Spleen (tissue), 11 donors: ENCODE data around the gene ACTG1. TPM values are rescaled to one million over a fixed set of nuclear protein-coding genes. Genes with fewer than 3 reads are reported as not detected.

Experiments used
- DNase-seq: peaks from one replicate; pipeline ENCODE4 v3.0.0-alpha.2; 2020
- H3K27ac ChIP-seq, 8 donors: fragments of 200-600 bp; sonication (generic) in 7 of 8; 1 replicate in 4 of 8; 2 replicates in 4 of 8; pipeline versions ENCODE4 v1.5.0 to v1.8.0; 2016 to 2021; ENCODE audit warnings: inconsistent platforms in 4 of 8, mild to moderate bottlenecking in 4 of 8, moderate library complexity in 1 of 8
- H3K27me3 ChIP-seq, 7 donors: fragments of 200-600 bp; sonication (generic) in 6 of 7; replicated peaks in 1 of 7; 1 replicate in 4 of 7; 2 replicates in 3 of 7; pipeline versions ENCODE4 v1.5.0 to v1.8.0; 2016 to 2021; ENCODE audit warnings: inconsistent platforms in 3 of 7, mild to moderate bottlenecking in 1 of 7
- H3K36me3 ChIP-seq, 6 donors: fragments of 200-600 bp; sonication (generic) in 5 of 6; 1 replicate in 4 of 6; 2 replicates in 2 of 6; pipeline versions ENCODE4 v1.5.0 to v1.8.0; 2016 to 2021; ENCODE audit warnings: inconsistent platforms in 2 of 6
- H3K4me1 ChIP-seq, 6 donors: fragments of 200-600 bp; sonication (generic) in 5 of 6; 1 replicate in 3 of 6; 2 replicates in 3 of 6; pipeline versions ENCODE4 v1.5.0 to v1.8.0; 2016 to 2021; ENCODE audit warnings: inconsistent platforms in 3 of 6
- H3K4me3 ChIP-seq, 8 donors: fragments of 200-600 bp; sonication (generic) in 7 of 8; 1 replicate in 4 of 8; 2 replicates in 4 of 8; pipeline versions ENCODE4 v1.5.0 to v1.8.0; 2016 to 2021; ENCODE audit warnings: inconsistent platforms in 4 of 8, mild to moderate bottlenecking in 4 of 8, moderate library complexity in 2 of 8
- H3K9me3 ChIP-seq, 8 donors: fragments of 200-600 bp; sonication (generic) in 7 of 8; 1 replicate in 4 of 8; 2 replicates in 4 of 8; pipeline versions ENCODE4 v1.5.0 to v1.8.0; 2016 to 2021; ENCODE audit warnings: inconsistent platforms in 4 of 8
- CTCF ChIP-seq, 11 experiments: fragments of 200-600 bp in 7 of 11; fragments of 450-650 bp in 4 of 11; sonication (generic) in 4 of 11; IDR thresholded peaks in 8 of 11; conservative IDR thresholded peaks in 3 of 11; 1 replicate in 7 of 11; 2 replicates in 4 of 11; pipeline versions ENCODE4 v1.4.0 to v1.8.0; 2016 to 2021; ENCODE audit warnings: antibody characterized with exemption in 11 of 11, inconsistent platforms in 4 of 11, mild to moderate bottlenecking in 1 of 11
- POLR2A ChIP-seq, 3 donors: fragments of 450-650 bp; IDR thresholded peaks; one replicate each; pipeline ENCODE4 v1.5.1; 2017; ENCODE audit warnings: antibody characterized with exemption in 3 of 3, mild to moderate bottlenecking in 1 of 3
- POLR2AphosphoS5 ChIP-seq, 3 donors: sonication (generic); formaldehyde crosslinking; IDR thresholded peaks; one replicate each; pipeline ENCODE4 v1.5.1; 2017; ENCODE audit warnings: antibody characterized with exemption in 3 of 3
- WGBS, 5 donors: extraction: QIAGEN DNeasy Blood & Tissue Kit in 3 of 5; methylation state at CpG; one replicate each; pipeline versions ENCODE4 v1.1.5 to v1.1.7; 2013 to 2018; 5-methylcytosine and 5-hydroxymethylcytosine counted together
- intact Hi-C: fragments of 100-400 bp; cut with DNase I; formaldehyde crosslinking; loops from one replicate; pipeline ENCODE4 v1.15.0; 2023; ENCODE audit warnings: low total_unique reads
- polyA plus RNA-seq, 3 donors: library from polyadenylated mRNA; stranded (reverse); fragments of 200-250 nt; gene quantifications; one replicate each; pipeline ENCODE4 v1.2.1, GENCODE V29; 2013
- total RNA-seq, 7 donors: library from RNA; depleted of rRNA in 3 of 7; stranded (reverse); fragments of >200 nt in 3 of 7; fragmentation: NEBNext Ultra II Directional in 4 of 7; extraction: Animal tissue kit (Norgen Biotek cat#: 25700) in 4 of 7; gene quantifications; one replicate each; pipeline versions ENCODE4 v1.1.0 to v1.2.1, GENCODE V29; 2016 to 2021
- donor health status: healthy with polysubstance abuse.
- donor health status: DM: no; HTN: no; CAD: no; lungs with moderate emphysema.
- donor health status: DM: no; HTN: no; CAD: no.
- donor health status: Bipolar disorder and iron deficiency.
- donor health status: healthy.
- donor health status: DM: no; HTN: no; CAD: no.
- donor health status: DM: yes; HTN: yes; CAD: no.

The ACTG1 gene
- total and polyA plus RNA-seq, 10 donors, result 1,119 to 6,270 (median 2,106) TPM

GRCh38 chr17:81511804-81512561 is 616 bp downstream of the ACTG1 start:
- Histone ChIP-seq H3K27me3 (no peaks in the 10 kb centered on the region), H3K9me3 (no peaks in the 10 kb centered on the region), H3K27ac (peak overlapping the region; percentile 88 to 100 (median 100)), H3K4me3 (peak overlapping the region; percentile 86 to 99 (median 94)), H3K36me3 (peaks cover 4 to 42% (median 35%) of the 10 kb centered on the region in 6 donors), H3K4me1 (peaks cover 28 to 78% (median 56%) of the 10 kb centered on the region in 6 donors)
- intact Hi-C loops, result no loop called here
- 0 to 1% (median 0%) methylated on average over 30 to 62 of the region's 62 CpGs for WGBS, 5 donors
- no peak for DNase-seq
- TF ChIP-seq POLR2A (IDR thresholded peaks at IDR 0.05) (no peak), CTCF (IDR thresholded peaks at IDR 0.05 in 8 of 11, conservative IDR thresholded peaks at IDR 0.05 in 3 of 11) (no peak), POLR2AphosphoS5 (IDR thresholded peaks at IDR 0.05) (no peak)

GRCh38 chr17:81511554-81511803 is 1.1 kb downstream of the ACTG1 start:
- peaks cover 23 to 73% (median 51%) of the 10 kb centered on the region in 6 donors for H3K4me1 ChIP-seq
- H3K9me3 ChIP-seq, result no peaks in the 10 kb centered on the region
- H3K36me3 ChIP-seq, result peaks cover 4 to 42% (median 35%) of the 10 kb centered on the region in 6 donors
- DNase-seq, result no peak
- H3K27me3 ChIP-seq, result no peaks in the 10 kb centered on the region
- peak overlapping the region; percentile 86 to 99 (median 94) for H3K4me3 ChIP-seq
- no peak for TF ChIP-seq POLR2A (IDR thresholded peaks at IDR 0.05)
- no peak for TF ChIP-seq CTCF (IDR thresholded peaks at IDR 0.05 in 8 of 11, conservative IDR thresholded peaks at IDR 0.05 in 3 of 11)
- TF ChIP-seq POLR2AphosphoS5 (IDR thresholded peaks at IDR 0.05), result no peak
- H3K27ac ChIP-seq, result peak overlapping the region; percentile 88 to 100 (median 100)
- 0 to 2% (median 1%) methylated on average over 9 of the region's 9 CpGs for WGBS, 5 donors
- intact Hi-C loops, result no loop called here

- no peaks in the 10 kb centered on the region for H3K9me3 ChIP-seq
- no peaks in the 10 kb centered on the region for H3K27me3 ChIP-seq
- intact Hi-C loops, result no loop called here
- peak; percentile 89 for DNase-seq
- H3K27ac ChIP-seq, result peak overlapping the region; percentile 88 to 100 (median 100)
- TF ChIP-seq POLR2AphosphoS5 (IDR thresholded peaks at IDR 0.05) (peak; percentile 43 to 75 (median 57)), POLR2A (IDR thresholded peaks at IDR 0.05) (no peak)
- peaks cover 4 to 42% (median 35%) of the 10 kb centered on the region in 6 donors for H3K36me3 ChIP-seq
- WGBS, 5 donors, result 0 to 3% (median 1%) methylated on average over 40 to 48 of the region's 48 CpGs
- H3K4me1 ChIP-seq, result peaks cover 18 to 68% (median 46%) of the 10 kb centered on the region in 6 donors
- H3K4me3 ChIP-seq, result peak overlapping the region; percentile 86 to 99 (median 94)
Observed at GRCh38 chr17:81510785-81511553, 1.6 kb downstream of the ACTG1 start.

GRCh38 chr17:81509972-81510784 is 2.4 kb downstream of the ACTG1 start:
- Histone ChIP-seq H3K27me3 (no peaks in the 10 kb centered on the region), H3K36me3 (peaks cover 4 to 42% (median 35%) of the 10 kb centered on the region in 6 donors), H3K9me3 (no peaks in the 10 kb centered on the region), H3K4me1 (peaks cover 14 to 60% (median 38%) of the 10 kb centered on the region in 6 donors), H3K27ac (peak overlapping the region; percentile 88 to 100 (median 100)), H3K4me3 (peak overlapping the region; percentile 86 to 99 (median 94))
- DNase-seq, result no peak
- intact Hi-C loops, result no loop called here
- 3 to 6% (median 3%) methylated on average over 22 of the region's 22 CpGs for WGBS, 5 donors
- no peak for TF ChIP-seq POLR2AphosphoS5 (IDR thresholded peaks at IDR 0.05)
- no peak for TF ChIP-seq CTCF (IDR thresholded peaks at IDR 0.05 in 8 of 11, conservative IDR thresholded peaks at IDR 0.05 in 3 of 11)
- TF ChIP-seq POLR2A (IDR thresholded peaks at IDR 0.05), result no peak
